Spleen (tissue), 13 donors: ENCODE data around the gene CPSF3. TPM values are rescaled to one million over a fixed set of nuclear protein-coding genes. Genes with fewer than 3 reads are reported as not detected.

Experiments used
- DNase-seq: peaks from one replicate; pipeline ENCODE4 v3.0.0-alpha.2; 2020
- H3K27ac ChIP-seq, 8 donors: fragments of 200-600 bp; sonication (generic) in 7 of 8; 1 replicate in 4 of 8; 2 replicates in 4 of 8; pipeline versions ENCODE4 v1.5.0 to v1.8.0; 2016 to 2021; ENCODE audit warnings: inconsistent platforms in 4 of 8, mild to moderate bottlenecking in 4 of 8, moderate library complexity in 1 of 8
- H3K27me3 ChIP-seq, 7 donors: fragments of 200-600 bp; sonication (generic) in 6 of 7; replicated peaks in 1 of 7; 1 replicate in 4 of 7; 2 replicates in 3 of 7; pipeline versions ENCODE4 v1.5.0 to v1.8.0; 2016 to 2021; ENCODE audit warnings: inconsistent platforms in 3 of 7, mild to moderate bottlenecking in 1 of 7
- H3K36me3 ChIP-seq, 6 donors: fragments of 200-600 bp; sonication (generic) in 5 of 6; 1 replicate in 4 of 6; 2 replicates in 2 of 6; pipeline versions ENCODE4 v1.5.0 to v1.8.0; 2016 to 2021; ENCODE audit warnings: inconsistent platforms in 2 of 6
- H3K4me1 ChIP-seq, 6 donors: fragments of 200-600 bp; sonication (generic) in 5 of 6; 1 replicate in 3 of 6; 2 replicates in 3 of 6; pipeline versions ENCODE4 v1.5.0 to v1.8.0; 2016 to 2021; ENCODE audit warnings: inconsistent platforms in 3 of 6
- H3K4me3 ChIP-seq, 8 donors: fragments of 200-600 bp; sonication (generic) in 7 of 8; 1 replicate in 4 of 8; 2 replicates in 4 of 8; pipeline versions ENCODE4 v1.5.0 to v1.8.0; 2016 to 2021; ENCODE audit warnings: inconsistent platforms in 4 of 8, mild to moderate bottlenecking in 4 of 8, moderate library complexity in 2 of 8
- H3K9me3 ChIP-seq, 8 donors: fragments of 200-600 bp; sonication (generic) in 7 of 8; 1 replicate in 4 of 8; 2 replicates in 4 of 8; pipeline versions ENCODE4 v1.5.0 to v1.8.0; 2016 to 2021; ENCODE audit warnings: inconsistent platforms in 4 of 8
- CTCF ChIP-seq, 11 experiments: fragments of 200-600 bp in 7 of 11; fragments of 450-650 bp in 4 of 11; sonication (generic) in 4 of 11; IDR thresholded peaks in 8 of 11; conservative IDR thresholded peaks in 3 of 11; 1 replicate in 7 of 11; 2 replicates in 4 of 11; pipeline versions ENCODE4 v1.4.0 to v1.8.0; 2016 to 2021; ENCODE audit warnings: antibody characterized with exemption in 11 of 11, inconsistent platforms in 4 of 11, mild to moderate bottlenecking in 1 of 11
- POLR2A ChIP-seq, 3 donors: fragments of 450-650 bp; IDR thresholded peaks; one replicate each; pipeline ENCODE4 v1.5.1; 2017; ENCODE audit warnings: antibody characterized with exemption in 3 of 3, mild to moderate bottlenecking in 1 of 3
- POLR2AphosphoS5 ChIP-seq, 3 donors: sonication (generic); formaldehyde crosslinking; IDR thresholded peaks; one replicate each; pipeline ENCODE4 v1.5.1; 2017; ENCODE audit warnings: antibody characterized with exemption in 3 of 3
- WGBS, 5 donors: extraction: QIAGEN DNeasy Blood & Tissue Kit in 3 of 5; methylation state at CpG; one replicate each; pipeline versions ENCODE4 v1.1.5 to v1.1.7; 2013 to 2018; 5-methylcytosine and 5-hydroxymethylcytosine counted together
- intact Hi-C: fragments of 100-400 bp; cut with DNase I; formaldehyde crosslinking; loops from one replicate; pipeline ENCODE4 v1.15.0; 2023; ENCODE audit warnings: low total_unique reads
- long read RNA-seq, 2 donors: transcript quantifications; one replicate each; lab custom pipeline, GENCODE V29; 2026
- polyA plus RNA-seq, 3 donors: library from polyadenylated mRNA; stranded (reverse); fragments of 200-250 nt; gene quantifications; one replicate each; pipeline ENCODE4 v1.2.1, GENCODE V29; 2013
- total RNA-seq, 7 donors: library from RNA; depleted of rRNA in 3 of 7; stranded (reverse); fragments of >200 nt in 3 of 7; fragmentation: NEBNext Ultra II Directional in 4 of 7; extraction: Animal tissue kit (Norgen Biotek cat#: 25700) in 4 of 7; gene quantifications; one replicate each; pipeline versions ENCODE4 v1.1.0 to v1.2.1, GENCODE V29; 2016 to 2021
- donor health status: healthy with polysubstance abuse.
- donor health status: DM: no; HTN: no; CAD: no; lungs with moderate emphysema.
- donor health status: DM: no; HTN: no; CAD: no.
- donor health status: Bipolar disorder and iron deficiency.
- donor health status: healthy.
- donor health status: DM: no; HTN: no; CAD: no.
- donor health status: DM: yes; HTN: yes; CAD: no.

Gene CPSF3
- 10 to 100 TPM; 21.5 to 35.8 (median 28.2) TPM for total RNA-seq
- polyA plus RNA-seq, result 10 to 100 TPM; 18.9 to 24.0 (median 19.1) TPM
- long read RNA-seq, donor 1, transcript CPSF3-201 (18 exons, 2,345 nt), result major isoform, 9 of 9 reads
- long read RNA-seq, donor 1, partial matches to known transcripts, result 0 of 9 reads
- long read RNA-seq, donor 1, other reads (novel, unspliced or antisense), result 0 of 9 reads
- long read RNA-seq, donor 2, partial matches to known transcripts, result 0 of 2 reads
- long read RNA-seq, donor 2, other reads (novel, unspliced or antisense), result 0 of 2 reads

GRCh38 chr2:9423100-9423921 lies at the start of gene CPSF3, which contains the start of gene ITGB1BP1:
TSS of gene CPSF3 (plus strand) at chr2:9423654. CDS start at chr2:9423774, 120 bp downstream.
TSS of gene ITGB1BP1 (minus strand) at chr2:9423528. CDS start at chr2:9418697, 4,831 bp downstream.
- Histone ChIP-seq H3K9me3 (no peaks in the 10 kb centered on the region), H3K4me3 (peak within 1 kb of the TSS; percentile 67 to 97 (median 88)), H3K36me3 (peaks cover 0 to 5% (median under 1%) of the 10 kb centered on the region in 6 donors), H3K27me3 (no peaks in the 10 kb centered on the region), H3K4me1 (peaks cover 18 to 67% (median 38%) of the 10 kb centered on the region in 6 donors), H3K27ac (peak within 1 kb of the TSS; percentile 69 to 96 (median 92))
- DNase-seq, result peak; percentile 98
- WGBS, 5 donors, result 1% methylated on average over 38 to 91 of the region's 91 CpGs
- intact Hi-C loops, result no loop called here
- peak in 5 of 11 experiments; percentile 20 to 53 (median 39) for TF ChIP-seq CTCF (IDR thresholded peaks at IDR 0.05 in 8 of 11, conservative IDR thresholded peaks at IDR 0.05 in 3 of 11)
- peak; percentile 90 to 93 (median 92) for TF ChIP-seq POLR2AphosphoS5 (IDR thresholded peaks at IDR 0.05)
- TF ChIP-seq POLR2A (IDR thresholded peaks at IDR 0.05), result peak in 1 of 3 donors; percentile 24

- TF ChIP-seq CTCF (IDR thresholded peaks at IDR 0.05 in 8 of 11, conservative IDR thresholded peaks at IDR 0.05 in 3 of 11), result no peak
- TF ChIP-seq POLR2AphosphoS5 (IDR thresholded peaks at IDR 0.05), result no peak
- no peak for TF ChIP-seq POLR2A (IDR thresholded peaks at IDR 0.05)
- no peaks in the 10 kb centered on the region for H3K4me1 ChIP-seq
- intact Hi-C loops, result no loop called here
- peaks cover 0 to 43% (median 0%) of the 10 kb centered on the region in 7 donors for H3K27me3 ChIP-seq
- H3K4me3 ChIP-seq, result no peak overlapping the region
- no peaks in the 10 kb centered on the region for H3K9me3 ChIP-seq
- H3K36me3 ChIP-seq, result no peaks in the 10 kb centered on the region
- H3K27ac ChIP-seq, result no peak overlapping the region
- DNase-seq, result no peak
- 90 to 98% (median 93%) methylated on average over 18 of the region's 18 CpGs for WGBS, 5 donors
Measured at GRCh38 chr2:9374071-9374730, 49.3 kb upstream of the CPSF3 start.

GRCh38 chr2:9375857-9376428 lies 47.5 kb upstream of the CPSF3 start:
- Histone ChIP-seq H3K27me3 (peaks cover 0 to 26% (median 0%) of the 10 kb centered on the region in 7 donors), H3K36me3 (no peaks in the 10 kb centered on the region), H3K4me1 (no peaks in the 10 kb centered on the region), H3K4me3 (no peak overlapping the region), H3K9me3 (no peaks in the 10 kb centered on the region), H3K27ac (no peak overlapping the region)
- 73 to 92% (median 86%) methylated on average over 3 to 4 of the region's 4 CpGs for WGBS, 5 donors
- TF ChIP-seq CTCF (IDR thresholded peaks at IDR 0.05 in 8 of 11, conservative IDR thresholded peaks at IDR 0.05 in 3 of 11) (no peak), POLR2A (IDR thresholded peaks at IDR 0.05) (no peak), POLR2AphosphoS5 (IDR thresholded peaks at IDR 0.05) (no peak)
- intact Hi-C loops, result no loop called here
- DNase-seq, result no peak
